H1 (cell line): ENCODE measurements around the gene IFT122. TPM values are rescaled to one million over a fixed set of nuclear protein-coding genes. Genes with fewer than 3 reads are reported as not detected.

ENCODE experiments used
- CTCF ChIA-PET: fragments of 300-600 bp; sonication (Branson Sonifier 250); formaldehyde crosslinking; loops from one replicate; lab custom pipeline; 2021; ENCODE audit not compliant: partially characterized antibody; lab: Charles Lee
- POLR2A ChIA-PET: fragments of 300-600 bp; sonication (Branson Sonifier 250); formaldehyde crosslinking; loops from one replicate; lab custom pipeline; 2021; ENCODE audit warnings: inconsistent platforms; ENCODE audit not compliant: partially characterized antibody; lab: Charles Lee
- DNase-seq, 2 experiments: peaks; one replicate each; pipeline versions ENCODE4 v3.0.0 to v3.0.0-alpha.2; 2010 to 2022; ENCODE audit warnings: low spot score in 2 of 2, low read depth in 1 of 2, mixed read lengths in 1 of 2
- FAIRE-seq: peaks from 2 replicates; lab custom pipeline; 2011; peaks lifted over from hg19 to GRCh38; lab: Jason Lieb, UNC
- H2AFZ ChIP-seq: 2 replicates; pipeline ENCODE4 v1.8.1; 2012; ENCODE audit warnings: low read length, inconsistent platforms
- H2AK5ac ChIP-seq: 2 replicates; pipeline ENCODE4 v1.6.1; 2013; ENCODE audit warnings: low read depth, low read length
- H2BK120ac ChIP-seq: replicated peaks from 2 replicates; pipeline ENCODE3; 2013; ENCODE audit warnings: low read depth, low read length, inconsistent platforms
- H2BK12ac ChIP-seq: 2 replicates; pipeline ENCODE4 v1.6.1; 2013; ENCODE audit warnings: low read depth, low read length
- H2BK15ac ChIP-seq: 2 replicates; pipeline ENCODE4 v1.6.1; 2013; ENCODE audit warnings: low read length
- H2BK20ac ChIP-seq: 2 replicates; pipeline ENCODE4 v1.6.1; 2013; ENCODE audit warnings: low read length
- H2BK5ac ChIP-seq: 2 replicates; pipeline ENCODE4 v1.6.1; 2013; ENCODE audit warnings: low read depth, low read length
- H3K14ac ChIP-seq: 2 replicates; pipeline ENCODE4 v1.6.1; 2013; ENCODE audit warnings: inconsistent platforms; ENCODE audit not compliant: insufficient read length
- H3K18ac ChIP-seq: 2 replicates; pipeline ENCODE4 v1.6.1; 2013; ENCODE audit warnings: low read length; ENCODE audit errors: extremely low read depth
- H3K23ac ChIP-seq: 2 replicates; pipeline ENCODE4 v1.6.1; 2013; ENCODE audit warnings: inconsistent platforms; ENCODE audit not compliant: insufficient read length
- H3K23me2 ChIP-seq: 2 replicates; pipeline ENCODE4 v1.6.1; 2013; ENCODE audit warnings: low read depth, low read length
- H3K27ac ChIP-seq: 2 replicates; pipeline ENCODE4 v1.6.1; 2011; ENCODE audit warnings: low read depth, low read length, inconsistent platforms
- H3K27me3 ChIP-seq, 4 experiments: replicated peaks in 1 of 4; 1 replicate in 1 of 4; 2 replicates in 3 of 4; pipeline versions ENCODE4 v1.6.1 to v1.8.1; 2011 to 2013; ENCODE audit warnings: low read length in 3 of 4, mild to moderate bottlenecking in 3 of 4, inconsistent platforms in 2 of 4, mixed read lengths in 2 of 4, moderate library complexity in 1 of 4; ENCODE audit not compliant: control insufficient read depth in 3 of 4, insufficient read depth in 3 of 4; ENCODE audit errors: extremely low read depth in 1 of 4
- H3K36me3 ChIP-seq, 4 experiments: 2 replicates each; pipeline versions ENCODE4 v1.6.1 to v1.8.1; 2011 to 2013; ENCODE audit warnings: mild to moderate bottlenecking in 4 of 4, low read length in 3 of 4, moderate library complexity in 2 of 4, control low read depth in 1 of 4, inconsistent platforms in 1 of 4; ENCODE audit not compliant: insufficient read depth in 4 of 4, control insufficient read depth in 2 of 4
- H3K4ac ChIP-seq: replicated peaks from 2 replicates; pipeline ENCODE3; 2013; ENCODE audit warnings: low read length, low read depth, mixed read lengths, inconsistent platforms; ENCODE audit not compliant: insufficient read length
- H3K4me1 ChIP-seq, 4 experiments: replicated peaks in 1 of 4; 1 replicate in 1 of 4; 2 replicates in 3 of 4; pipeline versions ENCODE4 v1.6.1 to v1.8.1; 2011 to 2013; ENCODE audit warnings: low read length in 3 of 4, inconsistent platforms in 2 of 4, mixed read lengths in 1 of 4; ENCODE audit not compliant: insufficient read depth in 4 of 4, control insufficient read depth in 3 of 4
- H3K4me2 ChIP-seq, 2 experiments: 2 replicates each; pipeline versions ENCODE4 v1.6.1 to v1.8.1; 2011 to 2013; ENCODE audit warnings: low read depth in 2 of 2, low read length in 2 of 2, control low read depth in 1 of 2, inconsistent platforms in 1 of 2, mild to moderate bottlenecking in 1 of 2; ENCODE audit not compliant: insufficient read depth in 1 of 2
- H3K4me3 ChIP-seq, 4 experiments: fragments of 200-600, 300-600 bp in 1 of 4; sonication (generic), shearing (Covaris generic), sonication (Bioruptor Twin) in 1 of 4; 2 replicates each; pipeline versions ENCODE4 v1.5.1 to v1.8.1; 2011 to 2016; ENCODE audit warnings: low read length in 4 of 4, low read depth in 3 of 4, control low read depth in 2 of 4, inconsistent platforms in 2 of 4, mild to moderate bottlenecking in 2 of 4, mixed read lengths in 1 of 4, moderate library complexity in 1 of 4; ENCODE audit not compliant: insufficient read depth in 2 of 4; ENCODE audit errors: extremely low read depth in 1 of 4
- H3K56ac ChIP-seq: replicated peaks from 2 replicates; pipeline ENCODE3; 2013; ENCODE audit warnings: low read depth, mild to moderate bottlenecking, mixed read lengths, low read length, inconsistent platforms; ENCODE audit not compliant: insufficient read length
- H3K79me1 ChIP-seq: 2 replicates; pipeline ENCODE4 v1.6.1; 2013; ENCODE audit warnings: low read depth, low read length, control low read depth
- H3K79me2 ChIP-seq, 2 experiments: 2 replicates each; pipeline versions ENCODE4 v1.6.1 to v1.8.1; 2012 to 2013; ENCODE audit warnings: low read length in 2 of 2, mild to moderate bottlenecking in 2 of 2, inconsistent platforms in 1 of 2; ENCODE audit not compliant: insufficient read depth in 2 of 2, control insufficient read depth in 1 of 2
- H3K9ac ChIP-seq, 4 experiments: replicated peaks in 1 of 4; 1 replicate in 1 of 4; 2 replicates in 3 of 4; pipeline versions ENCODE4 v1.6.1 to v1.8.1; 2011 to 2013; ENCODE audit warnings: low read depth in 3 of 4, low read length in 3 of 4, control low read depth in 2 of 4, mild to moderate bottlenecking in 2 of 4, moderate library complexity in 2 of 4, inconsistent platforms in 1 of 4; ENCODE audit errors: extremely low read depth in 1 of 4
- H3K9me3 ChIP-seq, 2 experiments: 2 replicates each; pipeline versions ENCODE4 v1.6.1 to v1.8.1; 2012 to 2013; ENCODE audit warnings: mild to moderate bottlenecking in 2 of 2, moderate library complexity in 2 of 2, control low read depth in 1 of 2, inconsistent platforms in 1 of 2, low read depth in 1 of 2, low read length in 1 of 2, mixed read lengths in 1 of 2; ENCODE audit not compliant: insufficient read depth in 2 of 2
- H4K20me1 ChIP-seq, 2 experiments: replicated peaks in 1 of 2; 2 replicates each; pipeline versions ENCODE3 to v1.8.1; 2011 to 2013; ENCODE audit warnings: inconsistent platforms in 2 of 2, low read length in 2 of 2, mild to moderate bottlenecking in 1 of 2; ENCODE audit not compliant: insufficient read depth in 2 of 2, control insufficient read depth in 1 of 2
- H4K5ac ChIP-seq: 2 replicates; pipeline ENCODE4 v1.6.1; 2013; ENCODE audit warnings: low read length, low read depth, mixed read lengths, inconsistent platforms; ENCODE audit not compliant: insufficient read length
- H4K8ac ChIP-seq: 2 replicates; pipeline ENCODE4 v1.8.0; 2013; ENCODE audit warnings: mild to moderate bottlenecking, moderate library complexity, low read length, inconsistent platforms; ENCODE audit not compliant: insufficient read depth; ENCODE audit errors: extremely low read depth
- H4K91ac ChIP-seq: replicated peaks from 2 replicates; pipeline ENCODE3; 2013; ENCODE audit warnings: low read length, mixed read lengths, inconsistent platforms; ENCODE audit not compliant: insufficient read length
- ASH2L ChIP-seq: fragments of 200-600, 300-600 bp; sonication (generic); IDR thresholded peaks from one replicate; pipeline ENCODE4 v1.7.1; 2017; ENCODE audit warnings: low read length
- EGR1 ChIP-seq: IDR thresholded peaks from 2 replicates; pipeline ENCODE4 v1.6.1; 2011; ENCODE audit warnings: low read depth, low read length, borderline replicate concordance
- EZH2 ChIP-seq: fragments of 200-600 bp; sonication (generic); IDR thresholded peaks from 2 replicates; pipeline ENCODE4 v1.7.1; 2012; ENCODE audit warnings: low read depth, mild to moderate bottlenecking, moderate library complexity, low read length, inconsistent platforms; ENCODE audit not compliant: severe bottlenecking
- FOSL1 ChIP-seq: IDR thresholded peaks from 2 replicates; pipeline ENCODE4 v1.6.1; 2011; ENCODE audit warnings: mild to moderate bottlenecking, low read depth, low read length, moderate library complexity; ENCODE audit not compliant: insufficient read depth
- KDM1A ChIP-seq: fragments of 200-600, 300-600 bp; sonication (generic); IDR thresholded peaks from 2 replicates; pipeline ENCODE4 v1.7.1; 2016; ENCODE audit warnings: mild to moderate bottlenecking, low read length, borderline replicate concordance
- PHF8 ChIP-seq: fragments of 200-600 bp; sonication (generic); conservative IDR thresholded peaks from 2 replicates; pipeline ENCODE4 v1.7.1; 2012; ENCODE audit warnings: low read depth, mild to moderate bottlenecking, inconsistent platforms, low read length, moderate library complexity
- SIRT6 ChIP-seq: IDR thresholded peaks from one replicate; pipeline ENCODE4 v1.7.1; 2012; ENCODE audit warnings: low read length, inconsistent platforms
- SP1 ChIP-seq: IDR thresholded peaks from 2 replicates; pipeline ENCODE4 v1.6.1; 2011; ENCODE audit warnings: low read depth, low read length
- SUZ12 ChIP-seq: fragments of 200-600 bp; sonication (generic); IDR thresholded peaks from 2 replicates; pipeline ENCODE4 v1.6.1; 2012; ENCODE audit warnings: mild to moderate bottlenecking, inconsistent platforms, low read length, moderate library complexity, mixed read lengths
- TAF7 ChIP-seq: optimal IDR thresholded peaks from 2 replicates; pipeline ENCODE3; 2011; ENCODE audit warnings: low read depth, mild to moderate bottlenecking, inconsistent platforms, low read length, moderate library complexity, borderline replicate concordance
- TCF12 ChIP-seq: IDR thresholded peaks from 2 replicates; pipeline ENCODE4 v1.6.1; 2011; ENCODE audit warnings: low read depth, mild to moderate bottlenecking, low read length
- WGBS, 2 experiments: shearing (Covaris generic) in 1 of 2; methylation state at CpG; one replicate each; pipeline versions ENCODE4 v1.1.6 to v1.1.7; 2013 to 2015; ENCODE audit warnings: low lambda C conversion rate in 2 of 2, mixed read lengths in 2 of 2, inconsistent platforms in 1 of 2, low coverage in 1 of 2, missing lambda C conversion rate in 1 of 2; ENCODE audit not compliant: insufficient replicate concordance in 2 of 2, insufficient coverage in 1 of 2, insufficient read length in 1 of 2; ENCODE audit errors: extremely low coverage in 1 of 2, missing lambda C conversion rate in 1 of 2; 5-methylcytosine and 5-hydroxymethylcytosine counted together
- polyA plus RNA-seq, 7 experiments: library from polyadenylated mRNA; depleted of rRNA in 3 of 7; stranded (reverse) in 5 of 7; unstranded in 2 of 7; fragments of >200 nt in 5 of 7; fragments of 200-250 nt in 2 of 7; gene quantifications; 1 replicate in 5 of 7; 2 replicates in 1 of 7; 4 replicates in 1 of 7; pipeline versions ENCODE4 v1.2.1 to v1.2.3, GENCODE V29; 2011 to 2013; ENCODE audit warnings: missing spikeins in 2 of 7, mixed read lengths in 2 of 7
- total RNA-seq: library from RNA; stranded (reverse); fragmentation: NEBNext Ultra II Directional; extraction: Animal tissue kit (Norgen Biotek cat#: 25700); gene quantifications from 2 replicates; pipeline ENCODE4 v1.2.1, GENCODE V29; 2021
- TF ChIP-seq, protein P1 (sequence below): IDR thresholded peaks from 2 replicates; pipeline ENCODE4 v1.6.1; 2012; ENCODE audit warnings: inconsistent platforms

The IFT122 gene
- total and polyA plus RNA-seq, 2 of the 8 experiments (the other 6 are each of a cell fraction or from before 2014, with no cell fraction given): 23.7 to 25.1 TPM

GRCh38 chr3:129502641-129503408 lies 62.8 kb downstream of the IFT122 start:
- Histone ChIP-seq H2AFZ (no peak overlapping the region), H3K14ac (no peak overlapping the region), H4K5ac (no peak overlapping the region), H3K27me3 (no peaks in the 10 kb centered on the region), H4K91ac (no peak overlapping the region), H3K18ac (no peak overlapping the region), H3K36me3 (peaks cover 3 to 23% (median 11%) of the 10 kb centered on the region in 4 experiments; a peak in 6 of 8 replicates), H3K4me3 (no peak overlapping the region), H3K56ac (no peak overlapping the region), H3K4me1 (no peaks in the 10 kb centered on the region), H3K9ac (no peak overlapping the region), H3K4ac (no peak overlapping the region), H2BK12ac (no peak overlapping the region), H3K4me2 (no peak overlapping the region), H3K27ac (no peak overlapping the region), H3K23ac (no peak overlapping the region), H2BK120ac (no peak overlapping the region), H4K20me1 (peaks cover 0 to 5% of the 10 kb centered on the region in 2 experiments), H2BK15ac (no peak overlapping the region), H3K79me1 (no peaks in the 10 kb centered on the region), H3K79me2 (no peaks in the 10 kb centered on the region), H2BK5ac (no peak overlapping the region), H3K23me2 (no peaks in the 10 kb centered on the region), H4K8ac (no peak overlapping the region), H2AK5ac (no peak overlapping the region), H2BK20ac (no peak overlapping the region), H3K9me3 (no peaks in the 10 kb centered on the region)
- DNase-seq (no peak), FAIRE-seq (no peak)
- CTCF ChIA-PET: interaction anchor here (1.0 to 5.7 kb wide), 7 partner anchors 10 to 147 kb away, joined by 3 to 41 read pairs (median 4); no protein-coding TSS in a partner anchor
- 82% methylated on average over 18 of the region's 18 CpGs; no CpG with 5 or more reads in 1 of the 2 experiments for WGBS, 2 experiments
- POLR2A ChIA-PET: interaction anchor here (0.7 to 1.7 kb wide), 3 partner anchors 24 to 319 kb away, joined by 3 to 5 read pairs (median 4); partner anchors contain the start of gene CNBP
- TF ChIP-seq ASH2L (no peak), KDM1A (no peak), EZH2 (no peak), SP1 (no peak), EGR1 (no peak), PHF8 (no peak), TCF12 (no peak), SUZ12 (no peak), FOSL1 (no peak), SIRT6 (no peak), TAF7 (no peak)
- TF ChIP-seq, protein P1, sequence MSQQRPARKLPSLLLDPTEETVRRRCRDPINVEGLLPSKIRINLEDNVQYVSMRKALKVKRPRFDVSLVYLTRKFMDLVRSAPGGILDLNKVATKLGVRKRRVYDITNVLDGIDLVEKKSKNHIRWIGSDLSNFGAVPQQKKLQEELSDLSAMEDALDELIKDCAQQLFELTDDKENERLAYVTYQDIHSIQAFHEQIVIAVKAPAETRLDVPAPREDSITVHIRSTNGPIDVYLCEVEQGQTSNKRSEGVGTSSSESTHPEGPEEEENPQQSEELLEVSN: no peak
